ENCODE results near the gene CLEC2B. TPM values are rescaled to one million over a fixed set of nuclear protein-coding genes. Genes with fewer than 3 reads are reported as not detected.

The CLEC2B gene
- total RNA-seq, 3 donors from 2014 or later (not counting 1 experiment from before 2014, with no cell fraction given) = 158 to 302 (median 220) TPM

DNA sequence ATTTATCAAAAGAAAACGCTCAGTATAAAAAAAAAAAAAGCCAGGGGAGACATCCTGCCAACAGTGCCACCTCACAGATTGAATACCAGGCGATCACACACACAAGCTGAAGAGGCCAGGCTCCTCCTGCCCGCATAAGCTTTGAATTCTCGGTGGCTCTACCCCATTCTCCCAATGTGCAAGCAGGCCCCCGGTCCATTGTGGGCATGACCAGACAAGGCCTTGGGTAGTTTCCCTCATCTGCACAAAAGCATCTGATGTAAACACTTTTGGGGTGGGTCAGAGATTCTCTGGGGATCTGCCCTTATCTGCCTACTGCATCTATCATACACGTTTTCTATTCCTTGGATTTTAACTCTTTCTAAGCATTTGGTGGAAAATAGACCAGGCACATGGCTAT lies 28.4 kb upstream of the CLEC2B start:
- TF ChIP-seq, protein P1, sequence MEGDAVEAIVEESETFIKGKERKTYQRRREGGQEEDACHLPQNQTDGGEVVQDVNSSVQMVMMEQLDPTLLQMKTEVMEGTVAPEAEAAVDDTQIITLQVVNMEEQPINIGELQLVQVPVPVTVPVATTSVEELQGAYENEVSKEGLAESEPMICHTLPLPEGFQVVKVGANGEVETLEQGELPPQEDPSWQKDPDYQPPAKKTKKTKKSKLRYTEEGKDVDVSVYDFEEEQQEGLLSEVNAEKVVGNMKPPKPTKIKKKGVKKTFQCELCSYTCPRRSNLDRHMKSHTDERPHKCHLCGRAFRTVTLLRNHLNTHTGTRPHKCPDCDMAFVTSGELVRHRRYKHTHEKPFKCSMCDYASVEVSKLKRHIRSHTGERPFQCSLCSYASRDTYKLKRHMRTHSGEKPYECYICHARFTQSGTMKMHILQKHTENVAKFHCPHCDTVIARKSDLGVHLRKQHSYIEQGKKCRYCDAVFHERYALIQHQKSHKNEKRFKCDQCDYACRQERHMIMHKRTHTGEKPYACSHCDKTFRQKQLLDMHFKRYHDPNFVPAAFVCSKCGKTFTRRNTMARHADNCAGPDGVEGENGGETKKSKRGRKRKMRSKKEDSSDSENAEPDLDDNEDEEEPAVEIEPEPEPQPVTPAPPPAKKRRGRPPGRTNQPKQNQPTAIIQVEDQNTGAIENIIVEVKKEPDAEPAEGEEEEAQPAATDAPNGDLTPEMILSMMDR (IDR thresholded peaks at IDR 0.05) = no peak
- intact Hi-C loops (cut with micrococcal nuclease) = no loop called here
- peaks cover 4 to 11% of the 10 kb centered on the region in 2 donors for H3K27me3 Mint-ChIP-seq (ENCODE audit: low read depth in 2 of 2)
- no peak for DNase-seq
- no peak overlapping the region for H3K27ac Mint-ChIP-seq
- no peak for ATAC-seq
- H3K36me3 ChIP-seq (ENCODE audit: control insufficient read depth, insufficient read depth, low read length) = no peaks in the 10 kb centered on the region
- WGBS (ENCODE audit: insufficient coverage) = 91% methylated on average over 6 of the region's 6 CpGs
- peaks cover 0 to 2% of the 10 kb centered on the region in 2 donors for H3K9me3 Mint-ChIP-seq
- peaks cover 5% of the 10 kb centered on the region for H3K9me3 ChIP-seq (ENCODE audit: control insufficient read depth, insufficient read depth, low read length)
- H3K27me3 ChIP-seq (ENCODE audit: control insufficient read depth, insufficient read depth, low read length) = no peaks in the 10 kb centered on the region
- peaks cover 0 to 6% of the 10 kb centered on the region in 2 donors for H3K4me1 Mint-ChIP-seq
- H3K4me3 ChIP-seq (ENCODE audit: low read length) = no peak overlapping the region
- H3K27ac ChIP-seq (ENCODE audit: low read length) = no peak overlapping the region
- no peaks in the 10 kb centered on the region for H3K36me3 Mint-ChIP-seq
- H3K4me3 Mint-ChIP-seq = no peak overlapping the region
- H3K4me1 ChIP-seq (ENCODE audit: control insufficient read depth, insufficient read depth, low read length) = no peaks in the 10 kb centered on the region

DNA sequence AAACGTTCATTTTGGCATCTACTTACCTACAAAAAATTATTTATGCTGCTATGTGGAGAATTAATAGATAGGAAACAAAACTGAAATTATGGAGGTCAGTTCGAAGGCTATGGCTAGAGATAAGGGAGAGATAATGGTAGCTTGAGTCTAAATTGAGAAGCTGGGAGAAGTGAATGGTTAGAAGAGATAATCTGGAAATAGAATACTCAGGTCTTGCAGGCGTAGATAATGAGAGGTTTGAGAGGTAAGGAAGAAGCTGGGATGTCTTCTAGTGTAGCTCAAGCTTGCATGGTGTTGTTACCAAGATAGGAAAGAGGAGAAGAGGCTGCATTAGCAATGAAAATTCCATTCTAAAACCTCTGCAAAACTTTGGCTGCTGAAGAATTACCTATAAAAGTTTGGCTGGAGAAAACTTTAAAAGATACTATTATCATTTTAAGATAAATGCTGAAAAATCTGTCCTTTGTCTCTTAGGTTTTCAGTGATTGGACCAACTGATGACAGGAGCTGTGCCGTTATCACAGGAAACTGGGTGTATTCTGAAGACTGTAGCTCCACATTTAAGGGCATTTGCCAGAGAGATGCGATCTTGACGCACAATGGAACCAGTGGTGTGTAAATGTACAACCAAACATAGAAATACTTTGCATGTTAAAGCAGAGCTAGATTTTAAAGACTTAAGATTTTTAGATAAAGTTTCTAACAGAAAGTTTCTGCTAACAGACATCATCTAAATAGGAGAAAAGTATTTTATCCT lies 26.2 kb upstream of the CLEC2B start:
- Histone ChIP-seq H3K4me3 (ENCODE audit: low read length) (no peak overlapping the region), H3K27me3 (ENCODE audit: control insufficient read depth, insufficient read depth, low read length) (no peaks in the 10 kb centered on the region), H3K4me1 (ENCODE audit: control insufficient read depth, insufficient read depth, low read length) (no peaks in the 10 kb centered on the region), H3K36me3 (ENCODE audit: control insufficient read depth, insufficient read depth, low read length) (no peaks in the 10 kb centered on the region), H3K9me3 (ENCODE audit: control insufficient read depth, insufficient read depth, low read length) (no peaks in the 10 kb centered on the region), H3K27ac (ENCODE audit: low read length) (no peak overlapping the region)
- TF ChIP-seq, protein P1 (IDR thresholded peaks at IDR 0.05) = no peak
- no peaks in the 10 kb centered on the region for H3K36me3 Mint-ChIP-seq
- peaks cover 4 to 14% of the 10 kb centered on the region in 2 donors for H3K27me3 Mint-ChIP-seq (ENCODE audit: low read depth in 2 of 2)
- 73% methylated on average over 6 of the region's 6 CpGs for WGBS (ENCODE audit: insufficient coverage)
- peaks cover 0 to 6% of the 10 kb centered on the region in 2 donors for H3K4me1 Mint-ChIP-seq
- ATAC-seq (no peak), DNase-seq (no peak)
- H3K4me3 Mint-ChIP-seq = no peak overlapping the region
- no peak overlapping the region for H3K27ac Mint-ChIP-seq
- intact Hi-C loops (cut with micrococcal nuclease) = no loop called here
- no peaks in the 10 kb centered on the region for H3K9me3 Mint-ChIP-seq

- H3K36me3 ChIP-seq (ENCODE audit: control insufficient read depth, insufficient read depth, low read length) = no peaks in the 10 kb centered on the region
- H3K36me3 Mint-ChIP-seq = no peaks in the 10 kb centered on the region
- H3K27ac ChIP-seq (ENCODE audit: low read length) = peak overlapping the region; percentile 25
- 86% methylated on average over 1 of the region's 4 CpGs for WGBS (ENCODE audit: insufficient coverage)
- H3K9me3 Mint-ChIP-seq = no peaks in the 10 kb centered on the region
- no peaks in the 10 kb centered on the region for H3K9me3 ChIP-seq (ENCODE audit: control insufficient read depth, insufficient read depth, low read length)
- H3K4me1 Mint-ChIP-seq = peaks cover 10 to 11% of the 10 kb centered on the region in 2 donors
- H3K4me3 ChIP-seq (ENCODE audit: low read length) = no peak overlapping the region
- peaks cover 0 to 8% of the 10 kb centered on the region in 2 donors for H3K27me3 Mint-ChIP-seq (ENCODE audit: low read depth in 2 of 2)
- DNase-seq (no peak), ATAC-seq (peak; percentile 63 to 86 (median 78))
- peak overlapping the region; percentile 79 to 82 for H3K27ac Mint-ChIP-seq
- TF ChIP-seq, protein P1 (IDR thresholded peaks at IDR 0.05) = no peak
- peaks cover 5% of the 10 kb centered on the region for H3K4me1 ChIP-seq (ENCODE audit: control insufficient read depth, insufficient read depth, low read length)
- peak overlapping the region; percentile 2 for H3K4me3 Mint-ChIP-seq
- H3K27me3 ChIP-seq (ENCODE audit: control insufficient read depth, insufficient read depth, low read length) = no peaks in the 10 kb centered on the region
- intact Hi-C loops (cut with micrococcal nuclease) = no loop called here
Measured at GRCh38 chr12:9888665-9889273, 19.6 kb upstream of the CLEC2B start.
